K562 (cell line): ENCODE results near the gene RCBTB1. TPM values are rescaled to one million over a fixed set of nuclear protein-coding genes. Genes with fewer than 3 reads are reported as not detected.

Source experiments
- ATAC-seq: fragments of 200-7000 bp; cut with Tn5 transposase; 3 replicates; pipeline ENCODE4 v1.9.1; 2020; ENCODE audit warnings: moderate library complexity
- BruUV-seq: library from RNA; stranded (reverse); fragments of 400-500 nt; replicated peaks from 2 replicates; lab custom pipeline; 2021; lab: Mats Ljungman, UMichigan
- CTCF ChIA-PET: fragments of 300-600 bp; formaldehyde crosslinking; extraction: SDS; loops from one replicate; lab custom pipeline; 2021; ENCODE audit warnings: low intra/inter-chr PET ratio; lab: Yijun Ruan, JAX
- POLR2A ChIA-PET: fragments of 300-600, 350-650 bp; sonication (Branson Sonifier 250); formaldehyde crosslinking; extraction: SDS; loops from one replicate; lab custom pipeline; 2021; ENCODE audit warnings: antibody characterized with exemption, inconsistent platforms; lab: Yijun Ruan, JAX
- DNase-seq, 4 experiments: peaks; one replicate each; pipeline versions ENCODE4 v3.0.0 to v3.0.0-alpha.2; 2011 to 2018; ENCODE audit warnings: low spot score in 3 of 4, mixed read lengths in 3 of 4; ENCODE audit errors: extremely low read depth in 1 of 4
- FAIRE-seq: peaks from 2 replicates; lab custom pipeline; 2011; peaks lifted over from hg19 to GRCh38; lab: Jason Lieb, UNC
- H2AFZ ChIP-seq: 2 replicates; pipeline ENCODE4 v1.6.0; 2011; ENCODE audit warnings: low read depth, low read length, control low read depth, inconsistent platforms
- H3K27ac ChIP-seq: fragments of 200-600 bp; 3 replicates; pipeline ENCODE4 v1.8.0; 2011; ENCODE audit warnings: low read depth, mild to moderate bottlenecking, control low read depth, inconsistent platforms, low read length, moderate library complexity, mixed read lengths; ENCODE audit errors: extremely low read depth
- H3K27me3 ChIP-seq, 2 experiments: fragments of 300-600 bp in 1 of 2; 2 replicates in 1 of 2; 3 replicates in 1 of 2; pipeline versions ENCODE4 v1.6.0 to v1.8.0; 2011; ENCODE audit warnings: inconsistent platforms in 2 of 2, low read length in 2 of 2, mild to moderate bottlenecking in 1 of 2, mixed read lengths in 1 of 2, moderate library complexity in 1 of 2; ENCODE audit not compliant: control insufficient read depth in 2 of 2, insufficient read depth in 2 of 2
- H3K36me3 ChIP-seq: fragments of 300-600 bp; 3 replicates; pipeline ENCODE4 v1.8.0; 2011; ENCODE audit warnings: mild to moderate bottlenecking, low read length, inconsistent platforms; ENCODE audit not compliant: control insufficient read depth, insufficient read depth
- H3K4me1 ChIP-seq, 2 experiments: fragments of 200-600 bp in 1 of 2; replicated peaks in 1 of 2; 2 replicates in 1 of 2; 3 replicates in 1 of 2; pipeline versions ENCODE4 v1.5.1 to v1.8.0; 2011; ENCODE audit warnings: inconsistent platforms in 2 of 2, low read length in 2 of 2, mild to moderate bottlenecking in 1 of 2, mixed read lengths in 1 of 2, moderate library complexity in 1 of 2; ENCODE audit not compliant: control insufficient read depth in 2 of 2, insufficient read depth in 2 of 2
- H3K4me2 ChIP-seq: 2 replicates; pipeline ENCODE4 v1.6.1; 2011; ENCODE audit warnings: low read length, control low read depth, inconsistent platforms, mixed read lengths; ENCODE audit not compliant: insufficient read depth
- H3K4me3 ChIP-seq: fragments of 200-600 bp; sonication (generic), shearing (Covaris generic); 2 replicates; pipeline ENCODE4 v1.5.1; 2016; ENCODE audit warnings: control low read depth, inconsistent platforms
- H3K79me2 ChIP-seq: fragments of 200-600 bp; 3 replicates; pipeline ENCODE4 v1.8.0; 2011; ENCODE audit warnings: low read length, inconsistent platforms; ENCODE audit not compliant: control insufficient read depth, insufficient read depth
- H3K9ac ChIP-seq, 2 experiments: 2 replicates each; pipeline versions ENCODE4 v1.6.0 to v1.6.1; 2011; ENCODE audit warnings: low read depth in 2 of 2, low read length in 2 of 2, control low read depth in 1 of 2, inconsistent platforms in 1 of 2, mild to moderate bottlenecking in 1 of 2, mixed read lengths in 1 of 2; ENCODE audit not compliant: insufficient read depth in 1 of 2
- H3K9me1 ChIP-seq: one replicate; pipeline ENCODE4 v1.6.0; 2011; ENCODE audit warnings: inconsistent platforms, mild to moderate bottlenecking, low read length, moderate library complexity; ENCODE audit not compliant: control insufficient read depth, insufficient read depth
- H3K9me3 ChIP-seq: replicated peaks from 2 replicates; pipeline ENCODE4 v1.5.1; 2011; ENCODE audit warnings: low read depth, low read length, inconsistent platforms; ENCODE audit not compliant: control insufficient read depth, insufficient read depth
- H4K20me1 ChIP-seq: replicated peaks from 2 replicates; pipeline ENCODE4 v1.6.1; 2011; ENCODE audit warnings: low read length, inconsistent platforms, mixed read lengths; ENCODE audit not compliant: control insufficient read depth, insufficient read depth
- CTBP1 ChIP-seq: fragments of 450-650 bp; IDR thresholded peaks from 2 replicates; pipeline ENCODE4 v1.6.1; 2016; ENCODE audit warnings: borderline replicate concordance
- CTCFL ChIP-seq: IDR thresholded peaks from 2 replicates; pipeline ENCODE4 v1.6.1; 2011; ENCODE audit warnings: borderline replicate concordance, low read depth, mild to moderate bottlenecking, moderate library complexity, low read length; ENCODE audit not compliant: insufficient read depth, poor library complexity, severe bottlenecking
- DPF2 ChIP-seq: fragments of 450-650 bp; IDR thresholded peaks from 2 replicates; pipeline ENCODE4 v1.6.1; 2016
- GATA2 ChIP-seq: sonication (generic); formaldehyde crosslinking; IDR thresholded peaks from 2 replicates; pipeline ENCODE4 v1.4.0; 2020; ENCODE audit warnings: mild to moderate bottlenecking, missing genetic modification reagents
- HLTF ChIP-seq: fragments of 450-650 bp; IDR thresholded peaks from 2 replicates; pipeline ENCODE4 v1.6.1; 2016
- HNRNPH1 ChIP-seq: fragments of 200-400 bp; formaldehyde crosslinking; optimal IDR thresholded peaks from 2 replicates; pipeline ENCODE3; 2017; ENCODE audit warnings: low read depth, mild to moderate bottlenecking, low read length, moderate library complexity
- HNRNPUL1 ChIP-seq: fragments of 200-400 bp; formaldehyde crosslinking; IDR thresholded peaks from 2 replicates; pipeline ENCODE4 v1.6.1; 2017; ENCODE audit warnings: low read length
- ILK ChIP-seq: fragments of 450-650 bp; IDR thresholded peaks from 2 replicates; pipeline ENCODE4 v1.6.1; 2016; ENCODE audit warnings: missing genetic modification characterization, low read depth, mild to moderate bottlenecking, missing compliant biosample characterization, moderate library complexity, borderline replicate concordance
- KAT7 ChIP-seq: sonication (generic); formaldehyde crosslinking; IDR thresholded peaks from 2 replicates; pipeline ENCODE4 v1.8.0; 2022; ENCODE audit warnings: missing genetic modification reagents, mild to moderate bottlenecking, borderline replicate concordance
- KLF1 ChIP-seq: fragments of 450-650 bp; IDR thresholded peaks from 2 replicates; pipeline ENCODE4 v1.6.1; 2016; ENCODE audit warnings: missing genetic modification characterization, missing compliant biosample characterization
- NCOA6 ChIP-seq: fragments of 450-650 bp; IDR thresholded peaks from 2 replicates; pipeline ENCODE4 v1.6.1; 2017; ENCODE audit warnings: mild to moderate bottlenecking
- PHF8 ChIP-seq: fragments of 200-600 bp; sonication (generic); IDR thresholded peaks from 2 replicates; pipeline ENCODE4 v1.6.1; 2012; ENCODE audit warnings: mixed run types, mild to moderate bottlenecking, inconsistent platforms, low read length, moderate library complexity, borderline replicate concordance
- SP1 ChIP-seq: sonication (generic); formaldehyde crosslinking; IDR thresholded peaks from 2 replicates; pipeline ENCODE4 v1.8.1; 2022; ENCODE audit warnings: mild to moderate bottlenecking, missing genetic modification reagents
- SP2 ChIP-seq: IDR thresholded peaks from 2 replicates; pipeline ENCODE4 v1.6.1; 2011; ENCODE audit warnings: mild to moderate bottlenecking, low read depth, low read length, moderate library complexity; ENCODE audit not compliant: poor library complexity, severe bottlenecking; ENCODE audit errors: extremely low read depth
- TAF1 ChIP-seq: IDR thresholded peaks from 2 replicates; pipeline ENCODE4 v1.6.1; 2011; ENCODE audit warnings: mild to moderate bottlenecking, low read length, moderate library complexity; ENCODE audit not compliant: insufficient read depth, control insufficient read depth, severe bottlenecking; ENCODE audit errors: extremely low read depth
- TBL1XR1 ChIP-seq, 2 experiments: IDR thresholded peaks; 2 replicates each; pipeline ENCODE4 v1.6.1; 2012; ENCODE audit warnings: improper control_type of control experiment in 2 of 2, low read length in 2 of 2, mild to moderate bottlenecking in 1 of 2
- WGBS: fragments of 100-300 bp; shearing (Covaris generic); methylation state at CpG from one replicate; pipeline ENCODE4 v1.1.6; 2016; ENCODE audit warnings: low coverage, mixed read lengths; ENCODE audit not compliant: insufficient coverage; ENCODE audit errors: missing lambda C conversion rate; 5-methylcytosine and 5-hydroxymethylcytosine counted together
- in situ Hi-C: fragments of 300-500 bp; cut with MboI; formaldehyde crosslinking; loops from 4 replicates; pipeline ENCODE4 v1.15.0; 2018; ENCODE audit warnings: inconsistent platforms, mixed read lengths
- intact Hi-C: fragments of 100-400 bp; cut with micrococcal nuclease; formaldehyde crosslinking; loops from 2 replicates; pipeline ENCODE4 v1.14.2; 2022
- polyA plus RNA-seq, 8 experiments: library from polyadenylated mRNA; depleted of rRNA in 4 of 8; stranded (reverse) in 5 of 8; unstranded in 3 of 8; fragments of >200 nt; fragmentation: Nextera tagmentation in 2 of 8; fragmentation: Illumina TruSeq in 1 of 8; extraction: Ambion mirVana in 2 of 8; extraction: Trizol in 1 of 8; gene quantifications; 2 replicates each; pipeline versions ENCODE4 v1.2.1 to v1.2.3, GENCODE V29; 2011 to 2014; ENCODE audit warnings: inconsistent platforms in 1 of 8, missing spikeins in 1 of 8
- total RNA-seq, 7 experiments: library from RNA; depleted of rRNA in 6 of 7; stranded (reverse); fragments of >200 nt in 6 of 7; fragmentation: Illumina TruSeq in 2 of 7; extraction: Trizol in 2 of 7; gene quantifications; 2 replicates each; pipeline versions ENCODE4 v1.2.1 to v1.2.3, GENCODE V29; 2011 to 2021; ENCODE audit warnings: low replicate concordance in 1 of 7

Gene RCBTB1
- total and polyA plus RNA-seq, 9 of the 15 experiments (the other 6 are each of a cell fraction or from before 2014, with no cell fraction given) = 4.0 to 11.3 (median 8.4) TPM

GRCh38 chr13:49546561-49546960 lies 38.8 kb downstream of the RCBTB1 start:
- no peaks in the 10 kb centered on the region for H3K9me3 ChIP-seq
- no peak overlapping the region for H3K4me3 ChIP-seq
- no peaks in the 10 kb centered on the region for H3K27me3 ChIP-seq
- in situ Hi-C loops (no loop called here), intact Hi-C loops (no loop called here)
- H3K9me1 ChIP-seq = no peaks in the 10 kb centered on the region
- no peak overlapping the region for H3K4me2 ChIP-seq
- H3K79me2 ChIP-seq = no peaks in the 10 kb centered on the region
- H3K36me3 ChIP-seq = peaks cover 9% of the 10 kb centered on the region; the same call in 1 of the 3 replicates
- no peaks in the 10 kb centered on the region for H4K20me1 ChIP-seq
- CTCF ChIA-PET = no interaction called here
- BruUV-seq = no TSS peak
- DNase-seq (no peak), ATAC-seq (no peak), FAIRE-seq (no peak)
- H2AFZ ChIP-seq = no peak overlapping the region
- no peak overlapping the region for H3K9ac ChIP-seq
- POLR2A ChIA-PET = no interaction called here
- TF ChIP-seq GATA2 (no peak), CTCFL (no peak), KAT7 (CRISPR knock-in tag) (no peak), PHF8 (no peak), CTBP1 (no peak), ILK (tag) (no peak), NCOA6 (no peak), SP1 (CRISPR knock-in tag) (no peak), HNRNPUL1 (no peak), TAF1 (no peak), DPF2 (no peak), TBL1XR1 (IDR thresholded peaks at IDR 0.05; ENCODE audit: low read length in 2 of 2) (no peak), HLTF (no peak), SP2 (no peak), KLF1 (tag) (no peak), HNRNPH1 (no peak)
- WGBS = 93% methylated on average over 9 of the region's 9 CpGs
- H3K4me1 ChIP-seq = no peaks in the 10 kb centered on the region
- no peak overlapping the region for H3K27ac ChIP-seq
